Measurements from ENCODE around the gene CACNA1S.

The CACNA1S gene

DNA sequence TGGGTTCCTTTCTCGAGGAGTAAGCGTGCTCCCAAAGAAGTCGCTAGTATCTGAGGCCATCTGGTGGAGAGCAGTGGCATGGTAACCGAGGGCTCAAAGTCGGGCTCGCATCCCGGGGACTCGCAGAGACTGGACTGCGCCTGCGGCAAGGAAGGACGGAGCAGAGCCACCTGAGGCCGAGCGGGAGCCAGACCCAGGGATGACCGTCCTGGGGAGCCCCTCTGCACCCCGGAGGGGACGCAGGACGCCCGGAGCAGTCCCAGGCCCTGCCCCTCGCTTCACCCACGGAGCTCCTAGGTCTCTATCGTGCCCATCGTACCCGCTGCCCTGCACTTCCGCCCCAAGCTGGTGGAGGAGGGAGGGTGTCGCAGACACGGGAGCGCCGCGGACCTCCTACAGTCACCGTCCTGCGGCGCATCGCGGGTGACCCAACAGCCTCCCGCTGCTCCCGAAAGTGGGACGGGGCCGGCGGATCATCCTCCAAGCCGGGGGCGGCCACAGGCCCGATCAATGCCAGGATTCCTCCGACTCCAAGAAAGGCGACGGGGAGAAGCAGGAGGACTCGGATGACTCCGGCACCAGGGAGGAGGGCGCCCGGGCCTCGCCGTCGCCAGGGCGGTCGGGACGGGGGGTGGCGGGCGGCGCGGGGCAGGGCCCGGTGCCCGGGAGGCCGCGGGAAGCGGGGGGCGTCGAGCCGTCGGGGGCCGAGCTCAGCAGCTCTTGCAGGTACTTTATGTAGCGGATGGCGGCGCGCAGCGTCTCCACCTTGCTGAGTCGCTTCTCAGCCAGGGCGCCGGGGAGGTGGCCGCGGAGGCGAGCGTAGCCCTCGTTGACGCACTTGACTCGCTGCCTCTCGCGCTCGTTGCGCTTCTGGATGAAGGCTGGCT, 2.3 kb upstream of the CACNA1S start:
- DNase-seq, result peak; percentile 65

GRCh38 chr1:201113451-201114244, 1.4 kb upstream of the CACNA1S start:
- DNase-seq, result no peak

- DNase-seq, result no peak
These were observed 700 bp upstream of the CACNA1S start for GRCh38 chr1:201112926-201113325.

GRCh38 chr1:201111672-201112071, 554 bp downstream of the CACNA1S start:
- DNase-seq, result no peak

DNA sequence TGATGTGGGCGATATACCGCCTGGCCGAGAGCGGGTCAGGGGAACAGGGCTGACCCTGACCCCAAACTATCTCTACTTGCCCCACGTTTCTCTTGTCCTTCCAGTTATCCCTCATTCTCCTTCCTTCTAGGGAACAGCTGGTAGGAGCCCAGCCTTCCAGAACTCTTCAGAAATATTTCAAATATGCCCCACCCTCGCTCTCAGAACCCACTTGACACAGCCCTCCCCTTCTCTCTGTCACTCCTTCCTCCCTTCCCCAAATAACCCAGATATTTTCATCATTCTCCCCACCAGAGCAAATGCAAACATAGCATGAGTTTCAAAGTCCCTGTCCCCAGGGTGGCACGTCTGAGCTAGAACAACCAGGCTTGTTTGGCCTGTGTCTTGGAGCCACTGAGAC, 1.1 kb downstream of the CACNA1S start:
- no peak for DNase-seq

DNA sequence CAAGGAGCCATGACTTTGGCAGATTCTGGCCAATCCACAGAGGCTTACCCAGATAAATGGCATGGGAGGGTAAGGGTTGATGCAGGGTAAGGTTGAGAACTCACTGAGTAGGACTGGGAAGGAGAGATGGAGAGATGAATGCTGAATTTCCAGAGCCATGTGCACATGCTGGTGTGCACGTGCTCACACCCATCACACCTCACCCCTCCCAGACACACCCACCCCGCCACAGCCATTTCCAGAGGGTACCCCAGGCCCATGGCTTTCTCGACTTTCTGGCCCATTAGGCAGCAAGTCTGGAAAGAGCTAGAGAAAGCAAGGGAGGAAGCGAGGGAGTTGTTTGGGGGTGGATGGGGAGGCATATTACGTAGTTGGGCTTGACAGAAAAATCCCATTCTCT, 1.6 kb downstream of the CACNA1S start:
- no peak for DNase-seq

DNA sequence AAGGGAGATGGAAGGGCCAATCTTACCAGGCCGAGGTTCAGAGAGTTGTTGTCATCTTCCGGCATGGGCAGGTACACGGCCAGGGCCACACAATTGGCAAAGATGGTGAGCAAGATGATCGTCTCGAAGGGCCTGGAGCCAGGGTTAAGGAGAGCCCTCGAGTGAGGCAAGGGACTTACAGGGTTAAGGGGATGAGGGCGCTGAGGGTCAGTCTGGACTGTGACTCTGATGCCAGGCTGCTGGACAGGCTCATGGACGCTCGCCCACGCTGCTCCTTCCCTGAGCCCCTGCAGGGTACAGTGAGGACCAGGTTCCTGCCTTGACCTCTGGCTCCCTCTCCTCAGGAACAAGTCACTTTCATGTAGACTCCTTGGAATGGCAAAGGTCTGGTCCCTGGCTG, 2.1 kb downstream of the CACNA1S start:
- DNase-seq, result no peak

DNA sequence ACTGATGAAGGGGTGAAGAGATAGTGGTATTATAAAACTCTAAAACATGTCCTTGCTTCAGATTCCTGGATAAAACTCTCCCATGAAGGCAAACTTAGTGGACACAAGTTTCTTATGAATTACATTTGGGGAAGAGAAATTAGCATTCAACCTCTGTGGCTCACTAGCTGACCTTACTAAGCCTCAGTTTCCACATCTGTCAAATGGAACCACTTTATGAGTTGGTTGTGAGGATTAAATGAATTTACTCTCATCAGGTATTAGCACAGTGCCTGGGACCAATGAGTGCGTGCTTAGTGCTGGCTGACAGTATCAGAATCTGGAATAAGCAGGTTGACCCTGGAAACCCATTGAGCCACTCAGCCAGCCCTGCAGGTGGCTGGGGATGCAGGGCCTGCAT, 2.6 kb downstream of the CACNA1S start:
- DNase-seq, result no peak

GRCh38 chr1:201108614-201109013, 3.6 kb downstream of the CACNA1S start:
- no peak for DNase-seq

- no peak for DNase-seq
These were observed 6.5 kb downstream of the CACNA1S start for GRCh38 chr1:201105688-201106087.

GRCh38 chr1:201104141-201104540, 8.1 kb downstream of the CACNA1S start:
- no peak for DNase-seq

DNA sequence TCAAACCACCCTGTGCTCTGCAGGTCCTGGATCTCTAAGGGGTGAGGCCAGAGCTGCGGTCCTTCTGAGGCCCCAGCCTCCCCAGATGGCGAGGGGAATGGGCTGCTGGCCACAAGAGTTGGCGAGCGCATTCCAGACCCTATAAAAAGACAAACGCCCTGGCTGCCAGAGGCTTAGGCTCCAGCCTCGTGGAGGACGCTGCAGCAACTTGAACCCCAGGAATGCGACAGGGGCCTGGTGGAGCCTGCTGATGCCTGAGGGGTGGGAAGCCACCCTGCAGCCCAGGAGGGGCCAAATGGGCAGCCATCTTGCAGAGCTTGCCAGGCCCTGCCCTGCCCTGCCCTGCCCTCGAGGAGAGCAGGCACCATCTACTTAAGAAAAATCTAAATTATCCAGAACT, 8.6 kb downstream of the CACNA1S start:
- no peak for DNase-seq

- DNase-seq, result no peak
These were observed 11.9 kb downstream of the CACNA1S start for GRCh38 chr1:201100169-201100930.

GRCh38 chr1:201098992-201099677, 13.1 kb downstream of the CACNA1S start:
- no peak for DNase-seq

DNA sequence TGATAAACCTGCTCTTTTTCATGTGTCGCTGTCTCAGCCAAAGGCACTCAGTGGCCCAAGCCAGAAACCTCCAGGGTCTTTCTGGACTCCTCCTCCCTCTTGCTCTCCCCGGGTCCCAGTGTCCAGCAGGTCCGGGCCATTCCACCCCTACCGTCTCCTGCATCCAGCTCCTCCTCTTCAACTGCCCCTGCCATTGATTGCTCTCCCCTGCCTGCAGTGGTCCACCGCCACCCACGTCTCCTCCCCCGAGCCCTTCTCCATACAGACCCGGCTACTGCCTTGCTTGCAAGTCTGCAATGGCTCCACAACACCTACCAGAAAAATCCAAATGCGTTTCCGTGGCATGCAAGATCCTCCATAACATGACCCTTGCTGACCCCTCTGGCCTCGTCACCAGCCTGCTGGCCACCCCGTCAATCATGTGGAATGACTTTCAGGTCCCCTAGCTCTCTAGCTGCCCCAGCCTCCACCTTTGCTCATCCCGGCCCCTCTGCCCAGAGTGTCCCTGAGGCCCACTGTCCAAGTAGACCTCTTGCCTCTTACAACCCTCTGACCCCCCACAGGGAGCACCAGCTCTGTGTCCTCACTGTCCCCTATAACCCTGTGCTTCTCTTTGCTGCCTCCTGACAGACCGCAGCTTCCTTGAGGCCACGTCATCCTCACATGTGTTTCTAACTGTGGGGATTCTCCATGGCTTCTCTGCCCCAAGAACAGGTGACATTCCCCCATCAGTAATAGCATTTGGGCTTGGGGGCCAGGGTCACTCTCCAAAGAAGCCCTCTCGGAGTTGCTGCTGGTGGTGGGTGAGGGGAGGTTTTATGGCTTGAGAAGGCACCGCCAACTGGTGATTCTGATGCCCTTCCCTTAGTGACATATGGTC, 15.0 kb downstream of the CACNA1S start:
- no peak for DNase-seq

GRCh38 chr1:201096041-201096461, 16.2 kb downstream of the CACNA1S start:
- no peak for DNase-seq

GRCh38 chr1:201095581-201095980, 16.6 kb downstream of the CACNA1S start:
- no peak for DNase-seq

DNA sequence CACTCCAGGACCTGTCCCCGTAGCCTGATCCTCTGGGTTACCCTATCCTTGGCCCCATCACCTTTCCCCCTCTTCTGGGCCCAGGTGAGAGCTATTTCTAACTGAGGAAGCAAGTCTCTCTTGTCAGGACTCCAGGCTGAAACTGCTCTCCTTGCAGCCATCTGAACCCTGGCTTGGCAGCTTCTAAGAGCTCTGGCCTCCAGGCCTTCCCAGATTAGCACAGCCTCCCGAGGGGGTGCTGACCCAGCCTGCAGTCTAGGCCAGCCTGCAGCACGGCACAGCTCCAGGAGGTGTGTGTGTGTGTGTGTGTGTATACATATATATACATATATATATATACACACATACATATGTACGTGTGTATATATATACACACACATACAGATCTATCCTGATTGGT, 17.4 kb downstream of the CACNA1S start:
- no peak for DNase-seq

- no peak for DNase-seq
These were observed 18.3 kb downstream of the CACNA1S start for GRCh38 chr1:201093962-201094361.

- DNase-seq, result no peak
These were observed 18.7 kb downstream of the CACNA1S start for GRCh38 chr1:201093561-201093960.

DNA sequence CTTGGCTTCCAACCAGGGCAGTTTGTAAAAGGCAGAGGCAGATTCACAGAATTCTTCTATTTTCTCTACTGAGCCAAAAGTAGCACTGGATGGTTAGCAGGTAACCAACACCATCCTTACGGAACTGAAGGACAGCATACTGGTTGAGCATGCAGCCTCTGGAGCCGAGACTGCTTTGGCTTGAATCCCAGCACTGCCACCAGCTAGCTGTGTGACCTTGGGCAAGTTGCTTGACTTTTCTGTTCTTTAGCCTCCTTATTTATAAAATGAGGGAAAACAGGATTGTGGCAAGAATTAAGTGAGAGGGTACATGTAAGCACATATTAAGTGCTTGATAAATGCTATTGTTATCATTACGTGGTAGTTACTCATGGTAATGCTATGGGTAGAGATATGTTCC, 19.5 kb downstream of the CACNA1S start:
- DNase-seq, result no peak

DNA sequence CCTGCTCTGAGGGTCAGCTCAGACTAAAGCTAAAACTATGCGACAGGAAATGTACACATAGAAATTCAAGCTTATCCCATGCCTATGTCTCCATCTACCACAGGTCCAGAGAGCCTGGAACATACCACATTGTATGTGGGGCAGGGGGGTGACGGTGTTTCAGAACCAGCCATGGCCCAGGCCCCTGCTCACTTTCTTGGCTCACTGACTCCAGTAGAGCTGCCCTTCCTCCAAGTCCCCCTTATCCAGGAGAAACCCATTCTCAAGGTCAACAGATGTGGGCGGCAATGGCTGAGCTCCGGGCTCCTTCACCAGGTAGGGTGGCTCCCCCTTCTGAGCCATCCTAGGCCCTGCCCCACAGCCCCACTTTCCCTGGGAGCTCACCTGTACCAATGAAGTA, 21.0 kb downstream of the CACNA1S start:
- no peak for DNase-seq

Measured in stimulated activated CD4-positive, alpha-beta T cell treated with anti-CD3 and anti-CD28 coated beads, Interleukin-12 subunit alpha, Interleukin-12 subunit beta, amount 100 ng/mL, for 4 hours (primary cell).